ENCODE measurements around the gene PDE4B. TPM values are rescaled to one million over a fixed set of nuclear protein-coding genes. Genes with fewer than 3 reads are reported as not detected.

Gene PDE4B
- total RNA-seq, 1 donor from 2014 or later = 3.8 TPM

GRCh38 chr1:66265268-66265667 lies 472.6 kb downstream of the PDE4B start:
- no peak for DNase-seq (ENCODE audit: low read depth)
- TF ChIP-seq CTCF (conservative IDR thresholded peaks at IDR 0.05; ENCODE audit: low read depth, low read length) = no peak
- no peak overlapping the region for H3K4me3 ChIP-seq (ENCODE audit: low read depth, low read length)

GRCh38 chr1:66265796-66266195 lies 473.1 kb downstream of the PDE4B start:
- DNase-seq (ENCODE audit: low read depth) = no peak
- no peak for TF ChIP-seq CTCF (conservative IDR thresholded peaks at IDR 0.05; ENCODE audit: low read depth, low read length)
- no peak overlapping the region for H3K4me3 ChIP-seq (ENCODE audit: low read depth, low read length)

DNA sequence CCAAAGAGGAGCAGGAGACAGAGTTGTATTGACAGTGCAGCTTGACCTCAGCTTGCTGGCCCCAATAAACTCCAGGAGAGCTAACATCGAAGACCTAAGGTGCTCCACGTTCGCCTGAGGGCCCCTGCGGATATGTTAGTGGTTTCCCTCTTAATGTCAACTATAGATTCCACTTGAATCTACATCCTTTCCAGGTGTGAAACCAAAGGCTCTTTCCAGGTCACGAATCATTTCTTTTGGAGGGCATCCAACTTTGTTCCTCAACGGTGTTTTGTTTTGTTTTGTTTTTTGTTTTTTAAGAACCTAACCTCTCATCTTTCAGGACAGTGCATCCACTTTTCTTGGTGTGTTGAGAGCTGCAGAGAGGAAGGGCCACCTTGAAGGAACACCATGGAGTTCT lies 473.7 kb downstream of the PDE4B start:
- DNase-seq (ENCODE audit: low read depth) = no peak
- H3K4me3 ChIP-seq (ENCODE audit: low read depth, low read length) = no peak overlapping the region
- TF ChIP-seq CTCF (conservative IDR thresholded peaks at IDR 0.05; ENCODE audit: low read depth, low read length) = no peak

DNA sequence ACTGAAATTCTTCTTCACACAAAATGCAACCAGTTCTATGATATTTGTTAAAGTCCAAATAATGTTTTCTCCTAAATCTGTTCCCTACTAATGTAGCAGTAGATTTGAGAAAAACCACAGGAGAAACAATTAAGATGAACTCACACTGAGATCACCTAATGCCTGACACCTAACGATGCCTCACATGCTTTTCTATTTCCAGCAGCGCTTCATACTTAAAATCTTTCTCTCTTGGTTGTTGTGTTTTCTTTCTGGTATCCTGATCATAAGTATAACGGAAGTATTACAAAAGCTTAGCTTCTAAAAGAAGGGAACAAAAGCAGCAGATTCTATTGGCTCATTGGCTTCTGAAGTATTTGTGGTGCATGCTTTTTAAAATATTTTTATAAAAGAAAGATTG lies 474.1 kb downstream of the PDE4B start:
- no peak for TF ChIP-seq CTCF (conservative IDR thresholded peaks at IDR 0.05; ENCODE audit: low read depth, low read length)
- DNase-seq (ENCODE audit: low read depth) = no peak
- H3K4me3 ChIP-seq (ENCODE audit: low read depth, low read length) = no peak overlapping the region

DNA sequence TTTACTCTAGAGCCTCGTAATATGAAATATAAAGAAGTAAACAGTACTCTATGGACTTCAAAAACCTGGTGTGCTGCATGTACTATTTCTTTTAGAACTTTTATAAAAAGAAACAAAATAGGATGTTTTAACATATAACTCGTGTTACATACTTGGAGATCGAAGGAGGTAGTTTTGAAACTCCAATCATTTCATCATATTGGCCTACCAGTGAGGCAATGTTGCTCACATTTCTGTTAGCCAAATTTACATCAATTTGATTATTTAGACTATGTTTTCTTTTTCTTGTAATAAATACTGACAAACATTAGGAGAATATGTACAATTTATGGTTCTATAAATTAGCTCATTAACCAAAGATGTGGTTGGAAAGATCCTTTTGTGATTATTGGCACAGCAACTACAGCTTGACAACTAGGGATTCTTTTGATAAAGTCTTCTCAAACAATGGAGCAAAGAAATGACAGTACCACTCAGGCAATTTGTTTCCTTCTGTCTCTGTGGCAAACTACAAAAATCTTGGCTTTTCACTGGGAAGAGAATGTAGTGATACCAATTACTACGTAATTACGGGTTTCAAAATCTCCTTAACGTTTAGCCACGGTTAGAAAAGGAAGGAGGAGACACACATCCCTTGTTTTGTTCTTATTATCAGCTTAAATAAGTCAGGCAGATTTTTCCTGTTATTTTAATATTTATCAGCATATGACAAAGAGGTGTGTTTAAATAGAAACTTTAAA lies 474.7 kb downstream of the PDE4B start:
- DNase-seq (ENCODE audit: low read depth) = no peak
- H3K4me3 ChIP-seq (ENCODE audit: low read depth, low read length) = no peak overlapping the region
- no peak for TF ChIP-seq CTCF (conservative IDR thresholded peaks at IDR 0.05; ENCODE audit: low read depth, low read length)

- DNase-seq (ENCODE audit: low read depth) = no peak
- TF ChIP-seq CTCF (conservative IDR thresholded peaks at IDR 0.05; ENCODE audit: low read depth, low read length) = no peak
- H3K4me3 ChIP-seq (ENCODE audit: low read depth, low read length) = no peak overlapping the region
These were observed 476.5 kb downstream of the PDE4B start for GRCh38 chr1:66269222-66269621.

Measured in epithelial cell of proximal tubule (primary cell).